NCI-H446 treated with DMSO at 0.1 percent for 48 hours (cell line): ENCODE data around the gene BMAL1.
"Not testable (repeated sequence)": the region's sequence is repeated elsewhere in the genome, so short reads cannot be mapped to it uniquely, and the experiment has no call there.

ENCODE experiments used
- DNase-seq: peaks from one replicate; lab custom pipeline; 2025; lab: John Stamatoyannopoulos, UW

The BMAL1 gene

DNA sequence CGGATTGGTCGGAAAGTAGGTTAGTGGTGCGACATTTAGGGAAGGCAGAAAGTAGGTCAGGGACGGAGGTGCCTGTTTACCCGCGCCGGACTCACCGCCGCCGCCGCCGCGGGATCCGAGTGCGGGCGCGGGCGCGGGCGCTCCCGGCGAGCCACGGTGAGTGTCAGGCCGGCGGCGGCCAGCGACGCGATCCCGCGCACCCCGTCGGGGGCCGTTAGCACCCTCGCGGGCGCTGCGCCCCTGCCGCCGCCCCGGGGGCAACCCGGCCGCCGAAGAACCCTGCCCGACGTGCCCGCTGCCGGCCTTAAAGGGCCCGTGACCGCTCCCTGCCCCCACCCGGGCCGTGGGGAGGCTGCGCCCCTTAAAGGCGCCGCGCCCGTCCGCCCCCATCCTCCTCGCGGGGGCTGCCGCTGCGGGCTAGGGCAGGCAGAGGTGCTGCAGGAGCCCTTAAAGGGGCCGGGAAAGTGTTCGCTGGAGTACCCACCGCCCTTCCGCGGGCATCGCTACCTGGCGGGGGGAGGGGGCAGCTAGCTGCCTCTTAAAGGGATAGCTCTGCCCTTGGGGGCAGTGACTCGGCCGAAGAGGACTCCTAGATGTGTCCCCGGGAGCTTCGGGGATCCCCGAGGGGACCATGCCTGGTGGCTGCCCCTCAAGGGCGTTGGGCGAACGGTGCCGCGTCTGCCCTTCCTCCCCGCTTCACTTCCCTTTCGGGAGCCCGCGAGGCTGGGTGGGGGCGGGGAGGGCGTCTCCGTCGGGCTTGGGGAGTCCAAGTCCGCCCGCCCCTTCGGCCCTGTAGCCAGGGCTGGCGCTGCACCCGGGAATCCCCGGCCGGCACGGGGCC lies at the start of gene BMAL1:
Gene BMAL1 (plus strand): TSS at position 23 of the 841 bp plus-strand sequence. CDS start 76,519 bp downstream, outside the sequence.
- no peak for DNase-seq

DNA sequence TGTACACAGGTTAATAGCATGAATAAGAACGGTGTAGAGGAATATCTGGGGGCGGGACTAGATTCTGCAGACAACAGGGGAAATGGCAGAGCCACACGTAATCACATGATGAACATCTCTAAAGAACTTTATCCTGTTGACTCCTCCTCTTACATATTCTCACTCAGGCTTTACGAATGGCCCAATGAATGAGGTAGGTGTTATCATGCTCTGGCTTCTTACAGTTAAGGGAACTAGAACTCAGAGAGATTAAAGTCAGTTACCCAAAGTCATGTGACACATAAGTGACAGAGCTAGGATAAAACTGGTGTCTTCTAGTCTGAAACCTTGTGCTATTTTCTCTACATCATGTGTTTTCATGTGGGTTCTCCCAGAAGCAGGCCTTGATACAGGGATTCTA lies 49.0 kb upstream of the BMAL1 start:
- no peak for DNase-seq

DNA sequence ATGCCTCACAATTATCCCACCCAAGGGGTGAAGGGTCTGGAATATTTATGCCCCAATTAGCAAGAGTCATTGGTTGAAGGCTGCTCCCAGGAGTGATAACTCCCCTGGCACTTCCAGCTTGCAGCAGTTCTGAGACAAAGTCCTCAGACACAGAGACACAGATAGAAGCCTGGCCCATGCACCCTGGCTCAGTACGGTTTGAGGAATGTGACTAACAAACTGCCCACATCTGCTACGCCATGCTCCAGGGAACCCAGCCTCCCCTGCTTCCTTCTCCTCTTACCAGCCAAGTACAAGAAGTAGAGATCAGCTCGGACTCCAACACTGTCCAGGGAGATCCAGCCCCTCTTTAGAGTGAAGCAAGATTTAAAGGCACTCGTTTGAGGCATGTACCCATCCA lies 48.5 kb upstream of the BMAL1 start:
- DNase-seq: no peak

DNA sequence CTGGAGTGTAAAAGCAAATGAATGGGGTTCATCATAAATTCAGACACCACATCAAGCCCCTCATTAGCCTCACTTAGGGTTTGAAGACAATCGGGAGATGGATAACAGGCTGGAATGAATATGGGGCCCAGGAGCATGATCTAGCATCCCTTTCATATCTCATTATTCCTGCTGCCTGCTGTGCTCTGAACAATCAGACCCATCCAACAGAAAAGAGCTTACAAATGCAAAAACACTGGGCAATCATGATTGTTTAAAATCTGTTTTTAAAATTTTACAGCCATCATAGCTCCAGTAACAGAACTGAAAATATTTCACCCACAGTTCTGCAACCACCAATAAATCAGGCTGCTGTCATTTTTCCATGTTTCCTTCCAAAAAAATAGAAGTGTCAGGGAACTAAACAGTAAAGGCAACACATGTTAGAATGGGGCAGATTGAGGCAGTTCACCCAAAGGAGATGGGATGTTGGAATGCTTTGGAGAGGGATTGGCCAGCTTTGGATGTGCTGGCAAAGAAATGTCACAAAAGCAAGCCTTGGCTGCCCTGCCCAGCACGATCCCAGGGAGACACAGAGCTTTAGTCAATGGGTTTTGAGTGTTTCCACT lies 47.8 kb upstream of the BMAL1 start:
- DNase-seq: no peak

DNA sequence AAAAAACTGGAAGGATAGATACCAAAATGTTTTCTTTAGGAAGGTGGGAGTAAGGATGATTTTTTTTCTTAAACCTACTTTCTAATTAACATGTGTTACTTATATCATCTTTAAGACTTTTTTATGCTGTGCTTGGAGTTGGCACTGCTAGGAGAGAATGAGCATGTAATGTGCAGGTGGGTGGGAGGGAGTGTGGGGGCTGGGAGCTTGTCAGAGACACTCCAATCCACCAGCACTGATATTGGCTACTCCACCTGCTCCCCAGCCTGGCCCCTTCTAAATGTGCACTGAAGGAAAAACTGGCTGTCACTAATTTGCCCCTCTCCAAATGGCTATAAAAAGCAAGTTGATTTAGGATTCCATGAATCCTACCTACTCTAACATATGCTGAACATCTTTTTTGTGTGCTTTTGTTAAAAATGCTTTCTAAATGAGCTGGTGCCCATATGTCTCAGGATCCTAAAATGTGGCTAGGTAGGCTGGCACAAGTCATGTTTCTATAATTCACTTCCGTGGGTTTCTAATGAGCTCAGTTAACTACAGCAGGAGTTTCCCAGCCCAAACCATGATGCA lies 44.3 kb upstream of the BMAL1 start:
- DNase-seq: no peak

DNA sequence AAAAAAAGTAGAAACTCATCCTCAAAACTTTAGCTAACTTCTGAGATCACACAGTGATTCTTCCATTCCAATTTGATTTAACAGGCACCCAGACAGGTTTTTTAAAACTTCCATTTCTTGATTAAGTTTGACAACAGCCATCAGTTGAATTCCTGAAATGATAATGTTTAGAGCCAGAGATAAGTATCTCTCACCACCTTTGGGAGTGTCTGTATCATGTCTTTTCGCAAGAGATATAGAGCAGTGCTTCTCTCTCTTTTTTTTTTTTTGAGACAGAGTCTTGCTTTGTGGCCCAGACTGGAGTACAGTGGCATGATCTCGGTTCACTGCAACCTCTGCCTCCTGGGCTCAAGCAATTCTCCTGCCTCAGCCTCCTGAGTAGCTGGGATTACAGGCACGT lies 41.7 kb upstream of the BMAL1 start:
- DNase-seq: no peak

DNA sequence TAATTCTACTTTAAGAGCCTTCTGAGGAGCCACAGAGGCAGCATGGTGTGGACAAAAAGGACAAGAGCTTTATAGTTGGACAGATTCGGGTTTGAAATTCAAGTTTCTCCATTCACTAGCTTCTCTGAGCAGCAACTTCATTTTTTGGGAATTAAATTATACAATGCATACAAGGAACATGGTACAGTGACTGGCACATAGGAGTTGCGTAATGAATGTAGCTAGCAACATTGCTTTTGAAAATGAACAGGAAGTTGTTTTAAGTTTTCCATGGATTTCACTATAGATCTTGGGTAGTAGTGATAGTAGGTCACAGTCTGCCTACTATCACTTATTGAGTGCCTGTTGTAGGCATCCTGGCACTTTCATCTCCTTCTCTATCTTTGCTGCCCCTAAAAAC lies 41.0 kb upstream of the BMAL1 start:
- DNase-seq: no peak

DNA sequence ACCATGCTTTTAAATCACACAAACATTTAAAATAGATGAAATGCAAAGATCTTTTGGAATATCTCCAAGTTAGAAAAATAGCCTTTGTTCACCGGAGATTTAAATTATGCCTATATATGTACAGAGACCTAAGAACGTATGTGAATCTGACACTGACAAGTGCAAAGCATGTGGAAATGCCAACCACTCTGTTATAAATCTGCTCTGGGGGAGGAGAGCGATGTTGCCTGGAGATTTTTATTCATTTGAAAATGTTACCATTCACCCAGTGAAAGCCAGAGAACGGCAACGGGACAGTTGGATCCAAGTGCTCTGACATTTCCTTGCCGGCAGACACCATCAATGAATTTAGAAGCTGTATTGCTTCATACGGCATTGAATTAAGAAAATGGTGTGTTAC lies 39.8 kb upstream of the BMAL1 start:
- DNase-seq: no peak

DNA sequence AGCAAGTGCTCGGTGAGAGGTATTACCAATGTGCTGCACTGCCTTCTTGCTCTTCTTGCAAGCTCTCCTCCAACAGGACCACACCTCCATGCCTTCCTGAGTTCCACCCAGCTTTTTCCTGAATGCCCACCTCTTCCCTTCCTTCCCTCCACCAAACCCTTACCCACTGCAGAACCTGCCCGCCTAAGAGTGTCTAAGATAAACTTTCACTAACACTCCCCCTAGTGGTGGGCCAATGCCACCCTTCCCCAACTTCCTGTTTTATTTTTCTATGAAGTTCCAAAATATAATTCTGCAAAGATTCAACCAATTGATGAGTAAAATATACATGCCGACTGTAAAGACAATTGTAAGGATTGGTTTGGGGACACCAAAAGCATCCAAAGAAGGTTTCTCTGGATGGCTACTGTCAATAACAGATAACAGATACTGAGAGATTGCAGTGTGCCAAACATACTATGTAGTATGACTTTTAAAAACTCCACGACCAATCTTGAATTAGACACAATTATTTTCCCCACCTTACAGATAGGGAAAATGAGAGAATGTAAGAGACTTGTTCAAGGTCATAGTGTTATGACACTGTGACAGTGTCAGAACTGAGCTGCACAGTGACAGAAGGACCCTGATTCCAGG lies 38.6 kb upstream of the BMAL1 start:
- no peak for DNase-seq

DNA sequence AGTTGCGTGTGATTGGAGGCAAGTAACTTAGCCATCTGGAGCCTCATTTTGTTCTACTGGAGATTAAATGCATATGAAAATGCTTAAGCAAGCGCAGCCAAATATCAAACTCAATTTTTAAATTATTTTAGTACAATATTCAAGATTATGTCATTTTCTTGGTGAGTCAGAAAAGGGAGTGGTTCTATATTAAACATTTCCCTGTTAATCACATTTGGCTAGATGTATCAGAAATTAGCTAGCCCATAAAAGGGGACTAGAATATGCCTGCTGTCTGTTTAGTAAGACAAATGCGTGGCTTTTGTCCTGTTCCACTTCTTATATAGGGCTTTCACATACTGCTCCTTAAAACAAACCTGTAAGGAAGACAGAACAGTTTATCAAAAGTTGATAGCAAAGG lies 35.0 kb upstream of the BMAL1 start:
- no peak for DNase-seq

DNA sequence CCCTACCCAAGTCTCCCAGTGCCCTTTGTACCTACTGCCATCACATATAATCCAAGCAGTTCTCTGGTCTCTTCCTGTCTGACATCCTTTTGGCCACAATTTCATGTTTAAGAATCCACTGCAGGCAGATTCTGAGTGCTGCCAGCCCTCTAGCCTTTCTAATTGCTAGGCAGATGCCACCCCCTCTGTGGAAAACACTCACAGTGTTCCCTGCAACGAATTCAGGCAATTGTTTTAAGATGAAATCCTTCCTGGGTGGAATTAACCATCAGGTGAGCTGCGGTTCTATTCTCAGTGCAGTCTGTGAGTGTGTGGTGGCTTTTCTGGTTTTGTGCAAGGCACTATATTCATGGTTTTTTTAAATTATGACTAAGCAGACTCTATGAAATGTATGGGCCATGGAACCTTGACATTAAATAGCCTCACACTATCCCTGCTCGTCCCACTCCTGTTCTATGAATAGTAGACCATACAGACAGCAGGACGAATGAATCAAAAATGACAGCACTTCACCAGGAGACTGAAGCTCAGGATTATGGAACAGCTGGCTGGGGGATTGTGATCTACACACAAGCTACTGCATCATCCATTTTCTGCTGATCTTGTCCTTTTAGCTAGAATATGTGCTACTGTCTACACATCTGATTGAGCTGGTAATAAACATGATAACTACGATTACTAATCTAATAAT lies 29.8 kb upstream of the BMAL1 start:
- no peak for DNase-seq

DNA sequence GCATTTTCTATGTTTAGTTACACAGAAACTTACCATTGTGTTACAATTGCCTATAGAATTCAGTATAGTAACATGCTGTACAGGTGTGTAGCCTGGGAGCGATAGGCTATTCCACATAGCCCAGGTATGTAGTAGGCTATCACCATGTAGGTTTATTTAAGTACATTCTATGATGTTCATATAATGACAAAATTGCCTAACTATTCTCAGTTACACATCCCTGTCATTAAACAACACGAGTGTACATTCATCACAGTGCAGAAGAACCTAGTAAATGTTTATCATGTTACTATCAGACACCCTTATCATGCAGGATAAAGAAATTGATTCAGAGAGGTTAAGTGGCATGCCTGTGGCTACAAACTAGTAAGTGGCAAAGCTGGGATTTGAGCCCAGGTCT lies 28.4 kb upstream of the BMAL1 start:
- no peak for DNase-seq

DNA sequence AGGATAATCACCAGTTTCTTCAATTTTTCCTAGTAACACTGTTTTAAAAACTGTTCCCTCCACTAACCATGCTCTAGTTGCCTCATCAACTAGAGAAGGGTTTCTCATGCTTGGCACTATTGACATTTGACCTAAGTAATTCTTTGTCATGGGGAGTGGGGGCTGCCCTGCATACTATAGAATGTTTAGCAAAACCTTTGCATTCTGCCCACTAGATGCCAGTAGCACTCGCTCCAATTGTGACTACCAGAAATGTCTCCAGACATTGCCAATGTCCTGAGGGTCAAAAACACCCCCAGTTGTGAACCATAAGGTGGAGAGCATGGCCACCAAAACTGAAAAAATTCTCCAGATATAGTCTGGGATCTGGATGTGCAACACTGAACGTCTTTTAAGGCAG lies 27.6 kb upstream of the BMAL1 start:
- no peak for DNase-seq

DNA sequence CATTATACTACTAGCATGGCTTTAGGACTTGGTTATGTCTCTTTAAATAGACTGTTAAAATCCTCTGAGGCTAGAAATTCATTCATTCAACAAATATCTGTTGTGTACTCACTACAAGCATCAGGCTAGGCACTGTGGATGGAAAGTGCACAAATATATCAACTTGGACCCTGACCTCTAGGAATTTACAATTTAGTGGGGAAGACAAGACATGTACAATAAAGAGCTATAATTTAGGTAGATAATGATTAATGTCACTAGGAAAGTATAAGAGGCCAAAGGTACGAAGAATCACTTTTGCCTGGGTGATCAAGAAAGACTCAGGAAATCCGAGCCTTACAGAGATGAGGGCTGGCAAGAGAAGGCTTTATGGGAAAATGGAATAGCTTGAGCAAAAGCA lies 25.6 kb upstream of the BMAL1 start:
- no peak for DNase-seq

DNA sequence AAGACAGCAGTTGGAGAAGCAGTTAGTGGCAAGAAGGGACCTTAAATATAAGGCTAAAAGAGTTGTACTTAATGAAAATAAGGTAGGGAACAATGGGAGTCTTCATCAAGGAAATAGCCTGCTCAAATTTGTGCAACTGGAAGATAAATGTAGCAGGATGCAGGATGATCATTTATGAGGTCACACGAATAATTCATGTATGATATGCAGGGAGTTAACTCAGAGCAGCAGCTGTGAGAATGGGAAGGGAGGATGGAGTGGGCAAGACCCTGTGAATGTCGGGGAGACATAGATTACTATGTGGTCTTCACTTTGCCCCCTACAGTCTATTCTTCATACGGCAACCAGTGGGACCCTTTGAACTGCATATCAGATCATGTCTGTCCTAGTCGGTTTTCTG lies 25.2 kb upstream of the BMAL1 start:
- no peak for DNase-seq

DNA sequence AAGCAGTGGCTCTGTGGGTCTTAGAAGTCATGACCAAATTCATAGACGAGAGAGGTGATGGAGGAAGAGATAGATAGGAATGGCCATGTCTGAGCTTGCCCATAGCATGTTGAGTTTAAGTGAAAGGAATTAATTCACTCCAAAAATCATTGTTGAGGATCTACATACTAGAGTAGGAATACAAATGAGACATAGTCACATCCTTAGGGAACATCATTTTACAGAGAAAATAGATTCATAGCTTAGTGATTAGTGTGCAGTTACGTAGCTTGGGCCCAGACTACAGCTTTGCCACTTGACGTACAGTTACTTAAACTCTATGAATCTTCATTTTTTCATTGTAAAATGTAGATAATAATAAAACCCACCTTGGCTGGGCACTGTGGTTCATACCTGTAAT lies 21.4 kb upstream of the BMAL1 start:
- no peak for DNase-seq

DNA sequence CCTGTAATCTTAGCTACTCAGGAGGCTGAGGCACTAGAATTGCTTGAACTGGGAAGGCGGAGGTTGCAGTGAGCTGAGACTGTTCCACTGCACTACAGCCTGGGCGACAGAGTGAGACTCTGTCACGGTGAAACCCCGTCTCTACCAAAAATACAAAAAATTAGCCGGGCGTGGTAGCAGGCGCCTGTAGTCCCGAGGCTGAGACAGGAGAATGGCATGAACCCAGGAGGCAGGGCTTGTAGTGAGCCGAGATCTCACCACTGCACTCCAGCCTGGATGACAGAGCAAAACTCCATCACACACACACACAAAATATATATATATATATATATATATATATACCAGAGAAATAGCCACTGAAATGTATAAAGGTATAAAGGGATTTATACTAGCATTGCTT lies 19.5 kb upstream of the BMAL1 start:
- not testable (repeated sequence) for DNase-seq

DNA sequence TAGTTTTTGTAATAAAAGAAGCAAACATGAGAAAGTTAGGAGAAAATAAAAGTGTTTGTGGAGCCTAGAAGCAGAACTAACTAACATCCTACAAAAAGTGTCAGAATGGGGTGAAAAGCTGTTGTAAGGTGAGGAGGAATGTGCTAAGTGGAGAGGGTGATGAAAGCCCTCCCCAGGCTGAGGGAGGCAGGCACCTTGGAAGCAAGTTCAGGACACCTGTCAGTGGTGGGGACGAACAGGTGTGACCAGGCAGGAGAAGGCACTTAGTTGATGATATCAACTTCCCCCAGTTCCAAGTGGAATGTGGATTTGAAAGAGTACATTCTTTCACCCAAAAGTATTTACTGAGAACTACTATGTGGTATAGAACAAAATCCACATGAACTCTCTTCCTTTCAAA lies 18.7 kb upstream of the BMAL1 start:
- DNase-seq: no peak

DNA sequence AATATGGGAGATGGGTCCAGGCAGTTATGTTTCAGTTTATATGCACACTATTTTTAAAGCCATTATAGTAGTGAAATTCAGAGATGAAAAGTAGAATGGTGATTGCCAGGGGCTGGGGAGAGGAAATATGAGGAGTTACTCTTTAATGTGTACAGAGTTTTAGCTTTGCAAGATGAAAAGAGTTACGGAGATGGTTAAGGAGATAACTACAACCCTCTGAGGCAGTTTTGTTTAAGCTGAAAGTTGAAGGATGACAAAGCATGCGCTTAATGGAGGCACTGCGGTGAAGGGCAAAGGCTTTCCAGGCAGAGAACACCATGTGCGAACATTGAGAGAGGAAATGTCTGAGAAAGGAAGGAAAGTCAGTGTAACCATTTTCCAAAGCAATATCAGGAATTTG lies 18.2 kb upstream of the BMAL1 start:
- no peak for DNase-seq

DNA sequence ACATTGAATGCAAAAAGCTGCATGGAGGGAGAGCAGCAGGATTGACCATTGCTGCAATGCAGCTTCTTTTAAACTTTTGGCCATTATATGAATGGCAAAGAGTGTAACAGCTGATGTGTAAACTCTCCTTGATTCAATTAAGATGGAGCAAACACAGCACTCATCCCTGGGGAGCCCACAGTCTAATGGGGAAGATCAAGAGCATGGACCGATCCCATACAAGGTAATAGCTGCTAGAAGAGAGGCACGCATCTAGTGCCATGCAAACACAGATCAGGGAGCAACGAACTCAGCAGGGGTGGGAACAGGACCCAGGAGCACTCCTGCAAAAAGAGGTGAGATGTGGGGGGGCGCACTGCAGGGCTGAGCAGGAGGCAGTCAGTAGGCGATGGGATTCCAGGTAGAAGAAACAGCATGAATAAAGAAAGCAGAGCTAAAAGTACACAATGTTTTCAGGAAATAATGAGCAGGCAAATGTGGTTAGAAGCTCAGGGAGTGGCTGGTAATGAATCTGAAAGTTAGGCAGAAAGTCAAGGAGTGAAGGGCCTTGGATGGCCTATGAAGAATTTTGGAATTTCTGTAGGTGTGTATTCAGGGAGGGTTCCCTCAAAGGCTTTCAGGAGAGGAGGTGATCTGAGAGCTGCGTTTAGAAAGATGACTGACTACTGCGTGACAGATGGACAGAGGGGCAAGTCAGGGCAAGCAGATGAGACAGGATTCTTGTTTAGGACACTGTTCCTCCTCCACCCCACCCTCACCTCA lies 17.2 kb upstream of the BMAL1 start:
- DNase-seq: no peak

DNA sequence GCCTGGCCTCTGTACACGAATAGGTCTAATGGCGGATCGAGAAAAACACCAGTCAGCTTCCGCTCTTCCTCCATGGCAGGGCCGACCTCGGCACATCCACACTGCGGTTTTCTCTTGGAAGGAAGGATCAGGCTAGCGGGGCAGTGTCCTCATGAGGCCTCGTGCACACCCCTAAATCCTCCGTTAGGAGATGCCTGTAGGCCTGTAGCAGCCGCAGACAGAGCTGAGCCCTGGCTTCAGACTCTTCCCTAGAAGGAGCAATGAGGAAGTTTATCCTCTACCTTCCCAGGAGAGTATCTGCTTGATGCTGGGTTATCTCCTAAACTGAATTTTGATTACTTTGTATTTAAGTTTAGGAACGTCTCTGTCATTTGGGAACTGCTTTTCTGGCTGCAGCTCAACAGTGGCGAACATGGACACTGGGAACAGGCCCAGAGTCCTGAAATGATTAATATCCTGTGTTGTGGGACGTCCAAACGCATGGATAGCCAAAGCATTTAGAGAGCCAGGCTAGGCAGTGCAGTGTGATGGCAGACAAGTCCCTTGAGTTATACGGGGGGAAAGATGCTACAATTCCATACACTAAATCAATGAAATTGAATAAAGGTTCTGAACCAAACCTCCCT lies 16.5 kb upstream of the BMAL1 start:
- no peak for DNase-seq
